GM18907 (cell line): ENCODE results near the gene CLEC18A.
"Not testable (repeated sequence)": the region's sequence is repeated elsewhere in the genome, so short reads cannot be mapped to it uniquely, and the experiment has no call there.

ENCODE experiments used
- ATAC-seq: cut with Tn5 transposase; IDR thresholded peaks from one replicate; pipeline ENCODE4 v1.9.1; 2021; ENCODE audit warnings: mild to moderate bottlenecking, moderate library complexity; ENCODE audit not compliant: unreplicated experiment

The CLEC18A gene

DNA sequence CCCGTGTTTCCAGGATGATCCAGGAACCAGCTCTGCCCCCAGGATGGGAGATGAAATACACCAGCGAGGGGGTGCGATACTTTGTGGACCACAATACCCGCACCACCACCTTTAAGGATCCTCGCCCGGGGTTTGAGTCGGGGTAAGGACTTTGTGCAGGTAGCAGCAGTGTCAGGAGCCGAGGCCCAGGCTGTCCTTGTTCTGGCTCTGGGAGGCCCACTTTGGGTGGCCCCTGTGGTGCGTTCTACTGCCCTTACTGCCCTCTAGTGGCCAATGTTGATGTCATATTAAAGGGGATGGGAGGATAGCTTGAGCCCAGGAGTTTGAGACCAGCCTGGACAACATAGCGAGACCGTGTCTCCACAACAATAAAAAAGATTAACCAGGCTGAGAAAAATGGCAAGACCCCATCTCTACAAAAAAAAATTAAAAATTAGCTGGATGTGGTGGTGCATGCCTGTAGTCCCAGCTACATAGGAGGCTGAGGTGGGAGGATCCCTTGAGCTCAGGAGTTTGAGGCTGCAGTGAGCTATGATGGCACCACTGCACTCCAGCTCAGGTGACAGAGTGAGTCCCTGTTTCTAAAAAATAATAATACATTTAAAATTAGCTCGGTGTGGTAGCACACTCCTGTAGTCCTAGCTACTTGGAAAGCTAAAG, 20.9 kb upstream of the CLEC18A start:
- ATAC-seq, result no peak

DNA sequence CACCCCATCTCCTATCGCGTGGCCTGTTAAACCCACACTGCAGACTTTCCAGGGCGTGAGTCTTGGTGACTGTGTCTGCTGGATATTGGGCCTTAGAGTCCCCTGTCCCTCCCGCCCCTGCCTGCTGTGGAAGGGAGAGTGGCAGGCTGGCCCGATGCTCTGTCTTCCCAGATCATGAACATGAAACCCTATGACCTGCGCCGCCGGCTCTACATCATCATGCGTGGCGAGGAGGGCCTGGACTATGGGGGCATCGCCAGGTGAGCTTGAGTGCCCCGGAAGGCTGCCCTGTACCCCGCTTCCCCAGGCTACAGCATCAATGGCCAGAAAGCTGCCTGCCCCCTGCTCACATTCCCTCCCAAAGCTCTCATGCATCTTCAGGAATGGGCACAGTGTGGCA, 19.5 kb upstream of the CLEC18A start:
- no peak for ATAC-seq

DNA sequence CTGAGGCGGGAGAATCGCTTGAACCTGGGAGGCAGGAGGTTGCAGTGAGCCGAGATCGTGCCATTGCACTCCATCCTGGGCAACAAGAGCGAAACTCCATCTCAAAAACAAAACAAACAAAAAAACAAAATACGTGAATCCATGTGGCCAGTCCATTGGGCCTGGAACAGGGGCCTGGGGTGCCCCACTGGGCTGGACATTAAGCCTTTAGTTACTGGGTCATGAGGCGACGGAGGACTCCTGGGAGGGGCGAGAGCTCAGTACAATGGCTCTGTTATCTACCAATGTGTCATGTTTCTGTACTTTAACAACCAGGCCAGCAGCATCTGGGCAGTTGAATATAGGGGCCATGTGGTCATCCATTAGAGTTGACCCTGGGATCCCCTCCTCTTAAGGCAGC, 18.9 kb upstream of the CLEC18A start:
- ATAC-seq, result no peak

DNA sequence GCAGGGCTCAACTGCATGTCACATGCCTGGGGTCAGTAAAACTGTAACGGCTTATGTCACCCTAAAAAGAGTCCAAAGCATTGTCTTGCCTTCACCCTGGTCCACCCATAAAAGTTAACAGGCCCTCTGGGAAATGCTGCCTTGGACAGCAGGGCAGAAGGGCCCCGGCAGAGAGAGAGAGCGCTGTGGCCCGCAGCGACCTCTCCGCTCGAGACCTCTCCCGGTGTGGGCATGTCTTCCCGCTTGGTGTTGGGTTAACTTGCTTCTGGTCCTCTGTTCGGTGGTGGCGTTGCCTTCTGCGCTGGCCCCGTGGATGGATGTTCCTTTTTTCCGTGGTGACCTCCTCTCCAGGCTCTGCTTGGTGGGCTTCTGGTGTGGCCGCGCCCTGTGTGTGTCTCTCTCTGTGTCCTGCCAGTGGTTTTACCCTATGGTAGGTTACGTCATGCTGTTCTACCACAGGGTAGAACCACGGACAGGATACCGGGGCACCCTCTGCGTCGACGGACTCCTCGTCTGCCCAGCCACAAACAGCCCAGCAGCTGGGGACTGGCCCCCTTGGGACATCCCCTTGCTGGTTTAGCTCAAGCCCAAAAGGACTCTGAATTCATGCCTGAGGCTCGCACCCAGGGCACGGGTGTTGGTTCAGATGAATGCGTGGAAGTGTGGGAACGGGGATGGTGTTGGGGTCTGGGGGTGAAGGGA, 18.3 kb upstream of the CLEC18A start:
- no peak for ATAC-seq

DNA sequence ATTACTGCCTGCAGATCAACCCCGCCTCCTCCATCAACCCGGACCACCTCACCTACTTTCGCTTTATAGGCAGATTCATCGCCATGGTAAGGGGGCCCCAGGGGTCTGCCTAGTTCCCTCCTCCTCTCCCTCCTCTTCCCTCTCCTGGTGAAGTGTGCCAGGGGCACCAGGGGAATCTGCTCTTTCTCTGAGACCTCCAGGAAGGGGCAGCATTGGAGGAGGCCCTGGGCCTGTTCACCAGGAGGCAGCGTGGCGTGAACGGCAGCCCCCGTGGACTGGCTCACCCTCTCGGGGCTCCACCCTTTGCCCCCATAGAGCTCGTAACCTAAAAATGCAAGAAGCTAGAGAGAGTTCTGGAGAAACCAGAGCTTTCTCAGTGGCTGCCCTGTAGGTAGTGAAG, 17.1 kb upstream of the CLEC18A start:
- ATAC-seq, result no peak

DNA sequence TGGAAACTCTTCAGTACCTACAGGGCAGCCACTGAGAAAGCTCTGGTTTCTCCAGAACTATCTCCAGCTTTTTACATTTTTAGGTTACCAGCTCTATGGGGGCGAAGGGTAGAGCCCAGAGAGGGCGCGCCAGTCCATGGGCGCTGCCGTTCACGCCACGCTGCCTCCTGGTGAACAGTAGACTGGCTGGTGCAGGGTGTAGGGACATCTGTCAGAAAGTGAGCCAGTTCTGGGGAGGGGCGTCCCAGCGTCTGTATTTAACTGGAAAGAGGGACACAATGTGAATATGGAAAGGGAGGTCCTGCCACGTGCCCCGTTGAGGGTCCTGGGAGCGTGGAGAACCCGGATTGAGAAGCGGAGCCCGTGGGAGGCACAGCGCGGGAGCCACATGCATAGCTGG, 16.4 kb upstream of the CLEC18A start:
- no peak for ATAC-seq

DNA sequence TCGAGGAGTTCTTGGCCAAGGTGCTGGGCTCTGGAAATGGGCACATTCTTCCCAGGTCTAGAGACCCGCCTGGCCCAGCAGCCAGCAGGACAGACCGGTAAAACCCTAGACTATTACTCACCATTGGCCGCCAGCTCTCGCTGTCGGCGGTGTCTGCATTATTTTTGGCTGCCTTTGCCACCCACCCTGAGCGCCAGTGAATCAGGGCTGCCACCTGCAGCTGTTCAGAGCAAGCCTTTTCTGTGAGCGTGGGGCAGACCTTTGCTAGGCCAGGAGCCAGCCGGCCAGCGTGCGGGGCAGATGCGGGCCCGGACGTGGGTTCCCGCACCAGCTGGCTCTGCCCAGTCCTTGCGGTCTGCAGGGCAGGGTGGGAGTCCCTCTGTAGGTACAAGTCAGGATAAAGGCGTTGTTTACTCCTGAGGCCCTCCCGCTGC, 15.8 kb upstream of the CLEC18A start:
- ATAC-seq, result no peak

DNA sequence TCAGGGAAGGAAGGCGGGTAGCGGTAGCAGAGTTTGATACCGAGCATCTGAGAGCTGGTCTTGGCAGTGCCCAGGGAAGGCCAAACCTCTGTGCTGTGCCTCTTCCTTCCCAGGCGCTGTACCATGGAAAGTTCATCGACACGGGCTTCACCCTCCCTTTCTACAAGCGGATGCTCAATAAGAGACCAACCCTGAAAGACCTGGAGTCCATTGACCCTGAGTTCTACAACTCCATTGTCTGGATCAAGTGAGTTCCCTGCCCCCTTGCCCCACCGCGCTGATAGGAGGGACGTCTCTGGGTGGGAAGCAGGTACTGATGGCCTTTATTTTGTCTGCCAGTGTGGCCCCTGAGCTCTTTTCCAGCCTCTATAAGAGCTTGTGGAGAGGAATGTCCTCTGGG, 15.4 kb upstream of the CLEC18A start:
- ATAC-seq, result no peak

DNA sequence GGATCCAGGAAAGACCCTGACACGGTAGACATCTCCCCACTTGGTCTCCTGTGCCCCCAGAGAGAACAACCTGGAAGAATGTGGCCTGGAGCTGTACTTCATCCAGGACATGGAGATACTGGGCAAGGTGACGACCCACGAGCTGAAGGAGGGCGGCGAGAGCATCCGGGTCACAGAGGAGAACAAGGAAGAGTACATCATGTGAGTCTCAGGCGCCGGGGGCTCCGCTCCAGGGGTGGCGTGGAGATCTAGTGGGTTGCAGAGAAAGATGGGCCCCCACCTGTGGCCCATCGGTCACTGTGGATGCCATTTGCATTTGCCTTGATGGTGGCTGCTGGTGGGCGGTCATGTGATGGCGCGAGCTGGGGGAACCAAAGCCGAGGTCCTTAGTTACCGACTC, 14.9 kb upstream of the CLEC18A start:
- no peak for ATAC-seq

DNA sequence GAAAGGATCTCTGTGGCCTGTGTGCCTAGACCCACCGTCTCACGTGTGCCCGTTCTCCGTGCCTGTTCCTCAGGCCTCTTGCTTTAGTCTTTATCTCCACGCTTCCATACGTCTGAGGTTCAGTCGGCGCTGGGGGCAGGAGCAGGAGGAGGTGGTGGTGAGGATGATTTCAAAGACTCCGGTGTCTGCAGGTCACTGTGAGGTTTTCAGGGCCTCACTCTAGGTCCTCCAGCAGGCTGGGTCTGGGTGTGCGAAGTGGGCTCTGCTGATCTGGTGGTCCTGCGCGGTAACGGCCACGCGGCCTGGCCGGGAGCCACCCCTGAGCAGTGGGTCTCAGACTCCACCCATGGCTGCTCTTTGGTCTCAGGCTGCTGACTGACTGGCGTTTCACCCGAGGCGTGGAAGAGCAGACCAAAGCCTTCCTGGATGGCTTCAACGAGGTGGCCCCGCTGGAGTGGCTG, 14.4 kb upstream of the CLEC18A start:
- ATAC-seq, result no peak

DNA sequence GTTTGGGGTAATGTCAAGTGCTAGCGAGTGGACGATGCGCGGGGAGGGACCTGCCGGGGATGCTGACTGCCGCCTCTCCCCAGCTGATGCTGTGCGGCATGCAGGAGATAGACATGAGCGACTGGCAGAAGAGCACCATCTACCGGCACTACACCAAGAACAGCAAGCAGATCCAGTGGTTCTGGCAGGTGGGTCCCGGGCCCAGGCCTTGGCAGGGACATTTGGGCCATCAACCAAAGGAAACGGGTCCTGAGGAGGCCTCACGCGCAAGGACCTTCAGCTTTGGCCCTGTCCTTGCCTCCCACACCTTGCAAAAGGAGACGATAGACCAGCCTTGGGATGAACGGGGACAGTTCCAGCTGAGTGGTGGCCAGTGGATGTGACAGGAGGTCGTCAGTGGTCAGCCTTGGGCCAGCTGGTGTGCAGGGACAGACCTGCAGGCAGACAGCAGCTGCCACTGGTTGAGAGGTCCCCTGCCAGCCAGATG, 13.6 kb upstream of the CLEC18A start:
- ATAC-seq, result no peak

DNA sequence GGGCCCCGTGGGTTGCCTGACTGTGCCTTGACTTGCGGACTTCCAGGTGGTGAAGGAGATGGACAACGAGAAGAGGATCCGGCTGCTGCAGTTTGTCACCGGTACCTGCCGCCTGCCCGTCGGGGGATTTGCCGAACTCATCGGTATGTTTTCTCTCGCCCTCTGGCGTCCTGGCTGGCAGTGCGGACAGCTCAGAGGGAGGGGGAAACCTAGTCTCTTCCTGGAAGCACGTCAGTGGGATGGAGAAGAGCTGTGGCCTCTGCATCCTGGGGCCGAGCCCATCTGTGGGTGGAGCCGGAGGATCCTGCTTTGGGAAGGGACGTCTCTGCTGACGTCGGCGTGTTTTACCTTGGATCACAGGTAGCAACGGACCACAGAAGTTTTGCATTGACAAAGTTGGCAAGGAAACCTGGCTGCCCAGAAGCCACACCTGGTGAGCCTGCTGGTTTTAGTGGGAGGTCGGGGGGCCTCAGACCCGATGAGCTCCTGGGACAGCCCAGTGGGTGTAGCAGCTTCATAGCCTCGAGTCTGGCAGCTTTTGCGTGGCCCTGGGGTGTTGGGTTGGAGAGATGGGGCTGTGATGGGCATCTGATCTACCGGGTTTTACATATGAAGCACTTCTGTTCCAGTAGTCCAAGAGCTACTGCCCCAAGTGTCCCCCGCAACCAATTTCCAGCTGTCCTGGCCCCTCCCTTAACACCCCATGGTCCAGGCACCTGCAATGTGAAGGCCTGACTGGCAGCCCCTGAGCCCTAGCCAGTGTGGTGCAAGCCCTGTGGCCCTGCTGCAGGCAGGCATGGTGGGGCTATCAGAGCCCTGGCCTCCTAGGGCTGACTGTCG, 11.9 kb upstream of the CLEC18A start:
- no peak for ATAC-seq

DNA sequence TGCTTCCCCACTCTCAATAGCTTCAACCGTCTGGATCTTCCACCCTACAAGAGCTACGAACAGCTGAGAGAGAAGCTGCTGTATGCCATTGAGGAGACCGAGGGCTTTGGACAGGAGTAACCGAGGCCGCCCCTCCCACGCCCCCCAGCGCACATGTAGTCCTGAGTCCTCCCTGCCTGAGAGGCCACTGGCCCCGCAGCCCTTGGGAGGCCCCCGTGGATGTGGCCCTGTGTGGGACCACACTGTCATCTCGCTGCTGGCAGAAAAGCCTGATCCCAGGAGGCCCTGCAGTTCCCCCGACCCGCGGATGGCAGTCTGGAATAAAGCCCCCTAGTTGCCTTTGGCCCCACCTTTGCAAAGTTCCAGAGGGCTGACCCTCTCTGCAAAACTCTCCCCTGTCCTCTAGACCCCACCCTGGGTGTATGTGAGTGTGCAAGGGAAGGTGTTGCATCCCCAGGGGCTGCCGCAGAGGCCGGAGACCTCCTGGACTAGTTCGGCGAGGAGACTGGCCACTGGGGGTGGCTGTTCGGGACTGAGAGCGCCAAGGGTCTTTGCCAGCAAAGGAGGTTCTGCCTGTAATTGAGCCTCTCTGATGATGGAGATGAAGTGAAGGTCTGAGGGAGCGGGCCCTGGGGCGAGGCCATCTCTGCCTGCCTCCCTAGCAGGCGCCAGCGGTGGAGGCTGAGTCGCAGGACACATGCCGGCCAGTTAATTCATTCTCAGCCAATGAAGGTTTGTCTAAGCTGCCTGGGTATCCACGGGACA, 11.1 kb upstream of the CLEC18A start:
- no peak for ATAC-seq

DNA sequence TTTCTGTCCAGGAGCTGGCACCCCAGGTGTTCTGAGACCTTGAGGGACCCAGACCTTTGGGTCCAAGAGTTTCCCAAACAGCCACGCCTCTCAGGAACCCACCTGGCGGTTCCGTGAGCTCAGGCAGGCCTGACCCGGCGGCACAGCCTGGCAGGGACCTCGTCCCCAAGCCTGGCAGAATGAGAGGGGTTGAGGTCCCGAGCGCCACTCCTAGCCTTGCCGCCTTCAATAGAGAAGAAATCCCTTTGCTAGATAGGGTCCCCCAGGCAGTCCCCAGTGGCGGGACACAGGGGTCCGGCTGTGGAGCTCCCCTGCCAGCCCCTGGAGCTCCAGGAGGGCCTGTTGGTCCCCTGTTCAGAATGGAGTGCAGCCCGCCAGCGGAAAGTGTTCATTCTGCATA, 10.5 kb upstream of the CLEC18A start:
- ATAC-seq, result no peak

DNA sequence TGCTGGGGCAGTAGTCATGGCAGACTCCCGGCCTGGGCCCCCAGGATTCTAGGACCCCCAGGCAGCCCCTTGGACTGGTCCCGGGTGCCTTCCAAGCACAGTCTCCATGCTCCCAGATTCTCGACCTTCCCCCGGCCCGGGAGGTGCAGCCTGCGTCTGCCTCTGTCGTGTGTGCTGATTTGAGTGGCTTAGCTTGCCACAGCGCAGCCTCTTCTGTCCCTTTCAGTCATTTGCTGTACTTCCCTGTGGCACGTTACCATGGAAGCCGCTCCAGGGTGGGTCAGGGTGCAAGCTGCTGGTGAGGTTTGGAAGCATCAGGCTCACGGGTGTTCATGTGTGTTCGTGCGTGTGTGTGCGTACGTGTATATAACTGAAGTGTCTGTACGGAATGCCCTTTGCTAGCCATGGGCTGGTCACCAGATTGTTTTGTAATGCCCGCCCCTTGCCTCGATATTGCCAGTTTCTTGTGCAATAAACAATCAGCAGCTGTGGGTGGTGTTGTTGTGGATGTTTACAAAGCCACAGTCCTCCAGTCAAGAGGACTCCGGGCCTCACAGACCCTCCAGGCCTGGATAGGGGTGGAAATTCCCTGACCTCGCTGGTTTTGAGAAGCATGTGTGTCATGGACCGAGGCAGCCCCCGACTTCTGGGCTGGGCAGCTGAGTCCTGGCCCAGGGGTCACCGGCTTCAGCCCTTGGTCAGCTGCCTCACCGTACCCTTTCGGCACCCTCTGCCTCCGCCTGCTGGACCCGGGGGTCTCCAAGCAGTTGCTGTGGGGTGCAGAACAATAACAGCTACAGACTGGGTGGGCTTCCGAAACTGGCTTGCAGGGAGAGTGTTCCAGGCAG, 9.7 kb upstream of the CLEC18A start:
- no peak for ATAC-seq

DNA sequence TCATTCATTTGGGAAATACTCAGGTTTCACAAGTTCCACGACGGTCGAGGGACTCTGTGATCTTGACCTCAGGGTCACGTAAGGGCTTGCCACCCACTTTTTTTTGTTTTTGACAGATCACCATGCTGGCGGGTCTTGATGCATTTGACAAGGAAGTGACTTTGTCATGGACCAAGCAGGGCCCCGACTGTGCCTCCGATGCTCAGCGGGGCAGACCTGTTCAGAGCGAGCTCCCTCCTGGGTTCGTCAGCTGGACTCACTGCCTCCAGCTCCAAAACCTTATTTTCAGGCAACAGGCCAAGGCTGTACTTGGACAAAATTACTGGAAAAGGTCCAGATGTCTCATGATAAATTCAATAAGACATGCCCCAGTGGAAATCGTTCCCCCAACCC, 9.0 kb upstream of the CLEC18A start:
- no peak for ATAC-seq

DNA sequence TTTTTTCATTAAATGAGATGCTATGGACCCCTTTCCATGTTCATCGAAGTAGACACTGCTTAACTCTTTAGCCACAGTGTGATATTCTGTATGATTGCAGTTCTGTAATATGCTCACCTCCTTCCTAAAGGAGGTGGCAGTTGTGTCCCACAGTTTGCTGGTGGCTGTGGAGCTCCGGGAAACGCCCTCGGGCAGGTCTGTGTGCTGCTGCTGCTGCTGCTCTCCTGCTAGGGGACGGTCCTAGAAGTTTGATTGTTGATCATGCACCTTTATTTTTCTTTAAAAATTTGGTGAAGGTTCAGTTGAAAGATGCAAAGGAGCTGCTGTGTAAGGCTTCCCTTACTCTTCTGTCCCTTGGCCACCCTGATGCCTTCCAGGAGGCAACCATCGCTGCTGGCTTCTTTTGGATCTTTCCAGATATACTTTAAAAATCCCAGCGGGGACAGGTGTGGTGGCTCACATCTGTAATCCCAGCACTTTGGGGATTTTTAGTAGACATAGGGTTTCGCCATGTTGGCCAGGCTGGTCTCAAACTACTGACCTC, 8.4 kb upstream of the CLEC18A start:
- ATAC-seq, result no peak

DNA sequence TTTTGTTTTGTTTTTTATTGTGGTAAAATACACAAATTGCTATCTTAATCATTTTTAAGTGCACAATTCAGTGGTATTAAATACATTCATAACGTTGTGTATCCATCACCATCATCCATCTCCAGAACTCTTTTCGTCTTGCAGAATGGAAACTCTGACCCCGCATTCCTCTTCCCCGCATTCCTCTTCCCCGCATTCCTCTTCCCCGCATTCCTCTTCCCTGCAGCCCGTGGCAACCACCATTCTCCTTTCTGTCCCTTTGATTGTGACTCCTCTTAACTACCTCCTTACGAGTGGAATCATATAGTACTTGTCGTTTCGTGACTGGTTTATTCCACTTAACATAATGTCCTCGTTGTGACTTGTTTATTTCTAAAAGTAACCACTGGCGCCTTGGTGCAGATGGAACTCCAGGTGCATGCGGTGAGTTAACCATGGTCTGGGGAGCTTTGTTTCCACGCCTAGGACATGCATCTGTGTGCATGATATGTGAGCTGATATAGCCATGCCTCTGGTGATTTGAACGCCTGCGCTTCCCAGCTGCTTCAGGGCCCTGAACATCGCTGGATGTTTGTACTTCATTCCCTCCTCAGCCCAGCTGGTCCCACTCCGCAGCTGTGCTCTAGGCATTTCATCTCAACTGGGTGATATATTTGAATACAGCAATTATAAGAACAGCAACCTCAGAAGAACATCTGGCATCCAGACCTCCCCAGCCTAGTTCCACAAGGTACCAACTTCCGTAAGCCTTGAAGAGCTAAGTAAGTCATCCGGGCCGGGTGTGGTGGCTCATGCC, 7.7 kb upstream of the CLEC18A start:
- ATAC-seq, result not testable (repeated sequence)

DNA sequence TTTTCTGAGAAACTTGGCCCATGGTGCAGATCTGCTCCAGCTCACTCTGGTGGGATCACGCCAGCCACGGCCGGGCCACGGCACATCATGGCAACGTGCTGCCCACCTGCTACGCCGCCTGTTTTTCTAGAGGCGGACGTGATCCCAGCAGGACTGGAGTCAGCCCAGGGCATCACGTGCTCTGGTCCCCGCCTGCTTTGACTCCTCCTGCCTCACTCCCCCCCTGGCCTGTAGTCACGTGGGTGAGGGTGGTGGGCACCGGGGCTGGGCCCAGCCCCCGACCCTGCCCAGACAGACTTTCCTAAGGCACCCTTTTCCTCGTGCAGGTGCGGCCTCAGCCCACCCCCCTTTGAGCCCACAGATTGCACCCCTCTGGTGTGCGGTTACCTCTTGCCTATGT, 723 bp upstream of the CLEC18A start:
- ATAC-seq, result not testable (repeated sequence)
